ENCODE measurements around the gene CCDC66. TPM values are rescaled to one million over a fixed set of nuclear protein-coding genes. Genes with fewer than 3 reads are reported as not detected.
A peak's percentile ranks its signal among the peaks of the same experiment; 100 is the strongest.
"Not testable (repeated sequence)": the region's sequence is repeated elsewhere in the genome, so short reads cannot be mapped to it uniquely, and the experiment has no call there.

CCDC66 gene
- total RNA-seq (2014; rRNA removed; shearing (Covaris generic); ENCODE audit: low replicate concordance), result 6.8 and 14.4 TPM in 2 replicates

GRCh38 chr3:56556908-56557830, at the start of gene CCDC66:
Gene CCDC66 (plus strand): TSS chr3:56557175. CDS start chr3:56557243, 68 bp downstream.
- peaks cover 2% of the 10 kb centered on the region; the same call in 1 of the 2 replicates for H3K27me3 ChIP-seq
- peak; percentile 91 for DNase-seq
- H3K36me3 ChIP-seq, result peaks cover 16% of the 10 kb centered on the region
- H3K4me3 ChIP-seq, result peak within 1 kb of the TSS; percentile 83
- no peaks in the 10 kb centered on the region for H3K9me3 ChIP-seq

GRCh38 chr3:56519641-56520040, 37.3 kb upstream of the CCDC66 start:
- Histone ChIP-seq H3K9me3 (no peaks in the 10 kb centered on the region), H3K4me3 (no peak overlapping the region), H3K27me3 (no peaks in the 10 kb centered on the region), H3K36me3 (no peaks in the 10 kb centered on the region)
- DNase-seq, result no peak

- no peaks in the 10 kb centered on the region for H3K9me3 ChIP-seq
- H3K36me3 ChIP-seq, result no peaks in the 10 kb centered on the region
- H3K27me3 ChIP-seq, result no peaks in the 10 kb centered on the region
- DNase-seq, result no peak
- H3K4me3 ChIP-seq, result no peak overlapping the region
Measured at GRCh38 chr3:56522374-56522773, 34.6 kb upstream of the CCDC66 start.

GRCh38 chr3:56525291-56525690, 31.7 kb upstream of the CCDC66 start:
- H3K4me3 ChIP-seq, result no peak overlapping the region
- H3K9me3 ChIP-seq, result no peaks in the 10 kb centered on the region
- no peaks in the 10 kb centered on the region for H3K27me3 ChIP-seq
- no peaks in the 10 kb centered on the region for H3K36me3 ChIP-seq
- DNase-seq, result no peak

GRCh38 chr3:56536735-56537134, 20.2 kb upstream of the CCDC66 start:
- no peak for DNase-seq
- H3K27me3 ChIP-seq, result no peaks in the 10 kb centered on the region
- H3K4me3 ChIP-seq, result no peak overlapping the region
- H3K9me3 ChIP-seq, result no peaks in the 10 kb centered on the region
- no peaks in the 10 kb centered on the region for H3K36me3 ChIP-seq

GRCh38 chr3:56547486-56547885, 9.5 kb upstream of the CCDC66 start:
- H3K27me3 ChIP-seq, result no peaks in the 10 kb centered on the region
- DNase-seq, result no peak
- no peaks in the 10 kb centered on the region for H3K36me3 ChIP-seq
- no peaks in the 10 kb centered on the region for H3K9me3 ChIP-seq
- no peak overlapping the region for H3K4me3 ChIP-seq

- H3K27me3 ChIP-seq, result peaks cover 2% of the 10 kb centered on the region; the same call in 1 of the 2 replicates
- peaks cover 18% of the 10 kb centered on the region for H3K36me3 ChIP-seq
- H3K4me3 ChIP-seq, result peak overlapping the region; percentile 83
- DNase-seq, result no peak
- no peaks in the 10 kb centered on the region for H3K9me3 ChIP-seq
Measured at GRCh38 chr3:56557831-56558170, 826 bp downstream of the CCDC66 start.

- no peak for DNase-seq
- Histone ChIP-seq H3K27me3 (no peaks in the 10 kb centered on the region), H3K36me3 (peaks cover 9% of the 10 kb centered on the region), H3K4me3 (no peak overlapping the region), H3K9me3 (no peaks in the 10 kb centered on the region)
Measured at GRCh38 chr3:56573501-56573900, 16.5 kb downstream of the CCDC66 start.

- DNase-seq, H3K27me3 ChIP-seq, H3K4me3 ChIP-seq, H3K9me3 ChIP-seq, H3K36me3 ChIP-seq: not testable (repeated sequence)
Measured at GRCh38 chr3:56581941-56582340, 25.0 kb downstream of the CCDC66 start.

- not testable (repeated sequence) for DNase-seq, H3K36me3 ChIP-seq, H3K4me3 ChIP-seq, H3K9me3 ChIP-seq, H3K27me3 ChIP-seq
Measured at GRCh38 chr3:56584275-56584674, 27.3 kb downstream of the CCDC66 start.

GRCh38 chr3:56590814-56591213, 33.8 kb downstream of the CCDC66 start:
- no peaks in the 10 kb centered on the region for H3K9me3 ChIP-seq
- no peaks in the 10 kb centered on the region for H3K27me3 ChIP-seq
- DNase-seq, result no peak
- no peak overlapping the region for H3K4me3 ChIP-seq
- H3K36me3 ChIP-seq, result no peaks in the 10 kb centered on the region; the same call in 1 of the 2 replicates

GRCh38 chr3:56591262-56591661, 34.3 kb downstream of the CCDC66 start:
- Histone ChIP-seq H3K36me3 (peaks cover 2% of the 10 kb centered on the region), H3K4me3 (no peak overlapping the region), H3K9me3 (no peaks in the 10 kb centered on the region), H3K27me3 (no peaks in the 10 kb centered on the region)
- DNase-seq, result no peak

- Histone ChIP-seq H3K27me3 (no peaks in the 10 kb centered on the region), H3K36me3 (peaks cover 6% of the 10 kb centered on the region), H3K4me3 (no peak overlapping the region), H3K9me3 (no peaks in the 10 kb centered on the region)
- no peak for DNase-seq
Measured at GRCh38 chr3:56593455-56594158, 36.6 kb downstream of the CCDC66 start.

GRCh38 chr3:56595975-56596840, 39.2 kb downstream of the CCDC66 start:
- DNase-seq, result no peak
- Histone ChIP-seq H3K4me3 (no peak overlapping the region), H3K36me3 (peaks cover 11% of the 10 kb centered on the region), H3K9me3 (no peaks in the 10 kb centered on the region), H3K27me3 (no peaks in the 10 kb centered on the region)

GRCh38 chr3:56608479-56608878, 51.5 kb downstream of the CCDC66 start:
- not testable (repeated sequence) for H3K27me3 ChIP-seq, H3K9me3 ChIP-seq, H3K4me3 ChIP-seq, H3K36me3 ChIP-seq, DNase-seq

GRCh38 chr3:56610669-56611335, 53.8 kb downstream of the CCDC66 start:
- H3K27me3 ChIP-seq, result no peaks in the 10 kb centered on the region

More at GRCh38 chr3:56610669-56611335, 53.8 kb downstream of the CCDC66 start:
- Histone ChIP-seq H3K4me3 (no peak overlapping the region), H3K9me3 (no peaks in the 10 kb centered on the region), H3K36me3 (peaks cover 6% of the 10 kb centered on the region)
- DNase-seq, result no peak
